IMR-90 (cell line): ENCODE data around the gene SLC52A3. TPM values are rescaled to one million over a fixed set of nuclear protein-coding genes. Genes with fewer than 3 reads are reported as not detected.
A peak's percentile ranks its signal among the peaks of the same experiment; 100 is the strongest.

Experiments
- ATAC-seq: fragments of 200-7000 bp; cut with Tn5 transposase; 2 replicates; pipeline ENCODE4 v1.9.1; 2020; ENCODE audit warnings: low read depth, mild to moderate bottlenecking, moderate library complexity
- Bru-seq: library from RNA; stranded (reverse); fragments of 400-500 nt; gene quantifications from one replicate; lab custom pipeline; 2021; lab: Mats Ljungman, UMichigan
- BruChase-seq, 2 experiments: library from RNA; stranded (reverse); fragments of 400-500 nt; gene quantifications; one replicate each; lab custom pipeline; 2021; lab: Mats Ljungman, UMichigan
- BruUV-seq: library from RNA; stranded (reverse); fragments of 400-500 nt; replicated peaks from 2 replicates; lab custom pipeline; 2021; lab: Mats Ljungman, UMichigan
- CTCF ChIA-PET: fragments of 300-600 bp; formaldehyde crosslinking; extraction: SDS; loops from one replicate; lab custom pipeline; 2021; ENCODE audit warnings: antibody characterized with exemption; lab: Yijun Ruan, JAX
- POLR2A ChIA-PET: fragments of 300-600 bp; sonication (Branson Sonifier 250); formaldehyde crosslinking; loops from one replicate; lab custom pipeline; 2022; ENCODE audit warnings: antibody characterized with exemption; ENCODE audit not compliant: unreplicated experiment; lab: Charles Lee
- DNase-seq: peaks from one replicate; pipeline ENCODE4 v3.0.0; 2013
- H2AFZ ChIP-seq: replicated peaks from 2 replicates; pipeline ENCODE3; 2013; ENCODE audit warnings: low read length, mild to moderate bottlenecking; ENCODE audit not compliant: poor library complexity
- H2AK5ac ChIP-seq: 2 replicates; pipeline ENCODE4 v1.6.1; 2013; ENCODE audit warnings: low read depth, low read length, inconsistent platforms
- H2AK9ac ChIP-seq: replicated peaks from 2 replicates; pipeline ENCODE3; 2013; ENCODE audit warnings: mild to moderate bottlenecking, low read depth, low read length, moderate library complexity; ENCODE audit not compliant: poor library complexity
- H2BK120ac ChIP-seq: 2 replicates; pipeline ENCODE4 v1.6.1; 2013; ENCODE audit warnings: low read depth, low read length, inconsistent platforms
- H2BK15ac ChIP-seq: 3 replicates; pipeline ENCODE4 v1.6.1; 2013; ENCODE audit warnings: low read depth, low read length, inconsistent platforms
- H2BK20ac ChIP-seq: 2 replicates; pipeline ENCODE4 v1.6.1; 2013; ENCODE audit warnings: low read depth, mild to moderate bottlenecking, inconsistent platforms, low read length, moderate library complexity
- H2BK5ac ChIP-seq: 2 replicates; pipeline ENCODE4 v1.6.1; 2013; ENCODE audit warnings: mild to moderate bottlenecking, low read depth, low read length, inconsistent platforms; ENCODE audit not compliant: poor library complexity, severe bottlenecking
- H3K14ac ChIP-seq: replicated peaks from 2 replicates; pipeline ENCODE4 v1.6.1; 2013; ENCODE audit warnings: low read depth, low read length, inconsistent platforms
- H3K18ac ChIP-seq: 2 replicates; pipeline ENCODE4 v1.6.1; 2013; ENCODE audit warnings: low read depth, low read length, control low read depth
- H3K23ac ChIP-seq: 2 replicates; pipeline ENCODE4 v1.6.1; 2013; ENCODE audit warnings: low read depth, low read length, inconsistent platforms
- H3K27ac ChIP-seq: 2 replicates; pipeline ENCODE4 v1.5.1; 2013; ENCODE audit warnings: mild to moderate bottlenecking, control low read depth, low read length; ENCODE audit not compliant: insufficient read depth
- H3K27me3 ChIP-seq: 2 replicates; pipeline ENCODE4 v1.6.1; 2013; ENCODE audit warnings: low read length; ENCODE audit not compliant: control insufficient read depth, insufficient read depth
- H3K36me3 ChIP-seq: 2 replicates; pipeline ENCODE4 v1.6.1; 2013; ENCODE audit warnings: low read length, mixed read lengths; ENCODE audit not compliant: control insufficient read depth, insufficient read depth
- H3K4ac ChIP-seq: 2 replicates; pipeline ENCODE4 v1.6.1; 2013; ENCODE audit warnings: low read depth, low read length, inconsistent platforms
- H3K4me1 ChIP-seq: 2 replicates; pipeline ENCODE4 v1.6.1; 2013; ENCODE audit warnings: low read length, mixed read lengths; ENCODE audit not compliant: control insufficient read depth, insufficient read depth
- H3K4me2 ChIP-seq: 2 replicates; pipeline ENCODE4 v1.6.1; 2013; ENCODE audit warnings: low read depth, mild to moderate bottlenecking, control low read depth, low read length, moderate library complexity
- H3K4me3 ChIP-seq: 2 replicates; pipeline ENCODE4 v1.5.1; 2013; ENCODE audit warnings: low read depth, mild to moderate bottlenecking, control low read depth, low read length, moderate library complexity; ENCODE audit not compliant: insufficient read depth
- H3K56ac ChIP-seq: 2 replicates; pipeline ENCODE4 v1.6.1; 2013; ENCODE audit warnings: low read length, inconsistent platforms; ENCODE audit not compliant: insufficient read depth; ENCODE audit errors: extremely low read depth
- H3K79me1 ChIP-seq, 2 experiments: 2 replicates each; pipeline ENCODE4 v1.6.1; 2013; ENCODE audit warnings: low read length in 2 of 2, inconsistent platforms in 1 of 2, low read depth in 1 of 2
- H3K9ac ChIP-seq: 2 replicates; pipeline ENCODE4 v1.6.1; 2013; ENCODE audit warnings: low read depth, low read length, control low read depth
- H3K9me1 ChIP-seq: 2 replicates; pipeline ENCODE4 v1.6.1; 2013; ENCODE audit warnings: low read length, inconsistent platforms; ENCODE audit not compliant: insufficient read depth
- H3K9me3 ChIP-seq: 2 replicates; pipeline ENCODE4 v1.6.1; 2013; ENCODE audit warnings: low read length; ENCODE audit not compliant: control insufficient read depth, insufficient read depth
- H4K20me1 ChIP-seq: 2 replicates; pipeline ENCODE4 v1.6.1; 2013; ENCODE audit warnings: low read length, inconsistent platforms; ENCODE audit not compliant: insufficient read depth
- H4K5ac ChIP-seq: 2 replicates; pipeline ENCODE4 v1.6.1; 2013; ENCODE audit warnings: mild to moderate bottlenecking, low read depth, low read length, control low read depth
- H4K8ac ChIP-seq, 2 experiments: 2 replicates each; pipeline ENCODE4 v1.6.1; 2013; ENCODE audit warnings: low read depth in 2 of 2, low read length in 2 of 2, control low read depth in 1 of 2, inconsistent platforms in 1 of 2
- H4K91ac ChIP-seq: 2 replicates; pipeline ENCODE4 v1.6.1; 2013; ENCODE audit warnings: low read depth, low read length, inconsistent platforms; ENCODE audit not compliant: insufficient read depth
- BHLHE40 ChIP-seq: fragments of 150-350 bp; IDR thresholded peaks from 2 replicates; pipeline ENCODE4 v1.6.1; 2016; ENCODE audit warnings: mild to moderate bottlenecking, low read depth, low read length
- CEBPB ChIP-seq: IDR thresholded peaks from 2 replicates; pipeline ENCODE4 v1.6.1; 2012; ENCODE audit warnings: low read depth, low read length, improper control_type of control experiment
- CHD1 ChIP-seq: IDR thresholded peaks from 2 replicates; pipeline ENCODE4 v1.6.1; 2012; ENCODE audit warnings: low read depth, low read length, improper control_type of control experiment
- CTCF ChIP-seq: conservative IDR thresholded peaks from 2 replicates; pipeline ENCODE4 v1.5.1; 2012; ENCODE audit warnings: mild to moderate bottlenecking, low read depth, low read length, improper control_type of control experiment
- FOS ChIP-seq: fragments of 150-350 bp; IDR thresholded peaks from 2 replicates; pipeline ENCODE4 v1.6.1; 2016; ENCODE audit warnings: low read depth, low read length
- MAFK ChIP-seq: IDR thresholded peaks from 2 replicates; pipeline ENCODE4 v1.6.1; 2012; ENCODE audit warnings: low read depth, low read length, improper control_type of control experiment
- MAZ ChIP-seq: IDR thresholded peaks from 2 replicates; pipeline ENCODE4 v1.6.1; 2012; ENCODE audit warnings: low read depth, mild to moderate bottlenecking, low read length, improper control_type of control experiment, moderate library complexity, borderline replicate concordance
- MXI1 ChIP-seq: IDR thresholded peaks from 2 replicates; pipeline ENCODE4 v1.6.1; 2012; ENCODE audit warnings: low read depth, mild to moderate bottlenecking, low read length, moderate library complexity, borderline replicate concordance
- NFE2L2 ChIP-seq: fragments of 150-350 bp; IDR thresholded peaks from 2 replicates; pipeline ENCODE4 v1.6.1; 2016; ENCODE audit warnings: low read depth, mild to moderate bottlenecking, low read length
- POLR2A ChIP-seq: IDR thresholded peaks from 2 replicates; pipeline ENCODE4 v1.6.1; 2012; ENCODE audit warnings: mild to moderate bottlenecking, low read depth, low read length
- RAD21 ChIP-seq: IDR thresholded peaks from 2 replicates; pipeline ENCODE4 v1.6.1; 2012; ENCODE audit warnings: low read length, improper control_type of control experiment
- RCOR1 ChIP-seq: IDR thresholded peaks from 2 replicates; pipeline ENCODE4 v1.6.1; 2012; ENCODE audit warnings: mild to moderate bottlenecking, low read length, improper control_type of control experiment; ENCODE audit not compliant: insufficient replicate concordance
- SMC3 ChIP-seq: fragments of 150-350 bp; IDR thresholded peaks from 2 replicates; pipeline ENCODE4 v1.6.1; 2016; ENCODE audit warnings: low read depth, mild to moderate bottlenecking, antibody characterized with exemption, low read length, moderate library complexity
- WGBS, 2 experiments: methylation state at CpG; one replicate each; pipeline versions ENCODE4 v1.1.5 to v1.1.7; 2013; ENCODE audit warnings: missing lambda C conversion rate in 2 of 2; ENCODE audit not compliant: insufficient read length in 1 of 2; ENCODE audit errors: extremely low coverage in 2 of 2; 5-methylcytosine and 5-hydroxymethylcytosine counted together
- dilution Hi-C: fragments of 300-500 bp; cut with HindIII; formaldehyde crosslinking; loops from one replicate; pipeline ENCODE4 v1.14.3; 2018; ENCODE audit warnings: low sequenced_read_pairs; ENCODE audit not compliant: unreplicated experiment
- in situ Hi-C: fragments of 300-500 bp; cut with MboI; formaldehyde crosslinking; loops from 3 replicates; pipeline ENCODE4 v1.14.3; 2019; ENCODE audit warnings: low sequenced_read_pairs, inconsistent platforms, mixed read lengths
- intact Hi-C: fragments of 100-400 bp; cut with micrococcal nuclease; formaldehyde crosslinking; loops from 2 replicates; pipeline ENCODE4 v1.10.0; 2022
- long read RNA-seq: library from polyadenylated mRNA; unstranded; transcript quantifications from one replicate; pipeline ENCODE4 v2.0.0, GENCODE V29; 2021; ENCODE audit not compliant: unreplicated experiment
- polyA plus RNA-seq, 3 experiments: library from polyadenylated mRNA; depleted of rRNA; stranded (reverse); fragments of >200 nt; gene quantifications; 2 replicates each; pipeline ENCODE4 v1.2.3, GENCODE V29; 2012; ENCODE audit warnings: low replicate concordance in 1 of 3
- total RNA-seq: library from RNA; depleted of rRNA; stranded (reverse); fragments of >200 nt; gene quantifications from 2 replicates; pipeline ENCODE4 v1.2.3, GENCODE V29; 2012; rRNA removed
- TF ChIP-seq, protein P1 (sequence below): fragments of 150-350 bp; IDR thresholded peaks from 2 replicates; pipeline ENCODE4 v1.6.1; 2016; ENCODE audit warnings: low read depth, mild to moderate bottlenecking, low read length, moderate library complexity, borderline replicate concordance
- TF ChIP-seq, protein P2 (sequence below): fragments of 150-350 bp; IDR thresholded peaks from 2 replicates; pipeline ENCODE4 v1.6.1; 2017; ENCODE audit warnings: mild to moderate bottlenecking, antibody characterized with exemption, low read length, low read depth

The SLC52A3 gene
- not detected in 2 replicates for total RNA-seq
- not detected in 2 replicates for polyA plus RNA-seq (2012; rRNA removed)
- not detected in 2 replicates for polyA plus RNA-seq (2012; cell fraction: cytosol; rRNA removed)
- not detected in 2 replicates for polyA plus RNA-seq (2012; cell fraction: nucleus; rRNA removed; ENCODE audit: low replicate concordance)
- percentile 6 among the genes with signal in this experiment for Bru-seq, nascent RNA
- BruChase-seq, experiment 1, labeled RNA remaining after a 6-hour chase = not detected
- BruChase-seq, experiment 2, labeled RNA remaining after a 2-hour chase = percentile 11 among the genes with signal in this experiment
- long read RNA-seq = 0 reads

- Histone ChIP-seq H3K4me1 (no peaks in the 10 kb centered on the region), H4K5ac (no peak within 1 kb of the TSS), H3K9me3 (0 out of 2 replicates have a peak, but pooled peaks cover 3% of the 10 kb centered on the region), H2BK120ac (no peak within 1 kb of the TSS), H3K18ac (no peak within 1 kb of the TSS), H4K91ac (no peak within 1 kb of the TSS), H3K36me3 (no peaks in the 10 kb centered on the region), H3K4me3 (no peak within 1 kb of the TSS), H2BK15ac (no peak within 1 kb of the TSS), H2BK20ac (no peak within 1 kb of the TSS), H4K20me1 (no peaks in the 10 kb centered on the region), H3K27me3 (no peaks in the 10 kb centered on the region; the same call in 1 of the 2 replicates), H4K8ac (no peak within 1 kb of the TSS), H3K27ac (no peak within 1 kb of the TSS), H2BK5ac (no peak within 1 kb of the TSS), H3K4ac (no peak within 1 kb of the TSS), H2AK9ac (peak within 1 kb of the TSS; percentile 42), H3K4me2 (no peak within 1 kb of the TSS), H3K9me1 (no peaks in the 10 kb centered on the region), H3K9ac (no peak within 1 kb of the TSS), H3K23ac (no peak within 1 kb of the TSS), H3K56ac (no peak within 1 kb of the TSS), H2AFZ (peak within 1 kb of the TSS; percentile 63), H3K79me1 (no peaks in the 10 kb centered on the region), H2AK5ac (no peak within 1 kb of the TSS), H3K14ac (no peak within 1 kb of the TSS)
- intact Hi-C loops (no loop called here), dilution Hi-C loops (no loop called here), in situ Hi-C loops (no loop called here)
- ATAC-seq (no peak), DNase-seq (no peak)
- 44% methylated on average over 5 of the region's 12 CpGs; no CpG with 5 or more reads in 1 of the 2 experiments for WGBS, 2 experiments
- POLR2A ChIA-PET = no interaction called here
- BruUV-seq = no TSS peak
- CTCF ChIA-PET = no interaction called here
- TF ChIP-seq POLR2A (no peak), RAD21 (no peak), CEBPB (no peak), BHLHE40 (no peak), CTCF (no peak), RCOR1 (no peak), MAFK (no peak), CHD1 (no peak), MAZ (no peak), SMC3 (no peak), NFE2L2 (no peak), FOS (no peak), MXI1 (no peak)
- TF ChIP-seq, protein P1, sequence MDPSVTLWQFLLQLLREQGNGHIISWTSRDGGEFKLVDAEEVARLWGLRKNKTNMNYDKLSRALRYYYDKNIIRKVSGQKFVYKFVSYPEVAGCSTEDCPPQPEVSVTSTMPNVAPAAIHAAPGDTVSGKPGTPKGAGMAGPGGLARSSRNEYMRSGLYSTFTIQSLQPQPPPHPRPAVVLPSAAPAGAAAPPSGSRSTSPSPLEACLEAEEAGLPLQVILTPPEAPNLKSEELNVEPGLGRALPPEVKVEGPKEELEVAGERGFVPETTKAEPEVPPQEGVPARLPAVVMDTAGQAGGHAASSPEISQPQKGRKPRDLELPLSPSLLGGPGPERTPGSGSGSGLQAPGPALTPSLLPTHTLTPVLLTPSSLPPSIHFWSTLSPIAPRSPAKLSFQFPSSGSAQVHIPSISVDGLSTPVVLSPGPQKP = no peak
- TF ChIP-seq, protein P2, sequence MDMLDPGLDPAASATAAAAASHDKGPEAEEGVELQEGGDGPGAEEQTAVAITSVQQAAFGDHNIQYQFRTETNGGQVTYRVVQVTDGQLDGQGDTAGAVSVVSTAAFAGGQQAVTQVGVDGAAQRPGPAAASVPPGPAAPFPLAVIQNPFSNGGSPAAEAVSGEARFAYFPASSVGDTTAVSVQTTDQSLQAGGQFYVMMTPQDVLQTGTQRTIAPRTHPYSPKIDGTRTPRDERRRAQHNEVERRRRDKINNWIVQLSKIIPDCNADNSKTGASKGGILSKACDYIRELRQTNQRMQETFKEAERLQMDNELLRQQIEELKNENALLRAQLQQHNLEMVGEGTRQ = no peak
These were observed at the start of gene SLC52A3 for GRCh38 chr20:768426-768978. TSS of gene SLC52A3 (minus strand) at chr20:768500. CDS start at chr20:765774, 2,726 bp downstream.
